ENCODE data around the gene SUN1. TPM values are rescaled to one million over a fixed set of nuclear protein-coding genes. Genes with fewer than 3 reads are reported as not detected.
"Not testable (repeated sequence)": the region's sequence is repeated elsewhere in the genome, so short reads cannot be mapped to it uniquely, and the experiment has no call there.

SUN1 gene
- total and polyA plus RNA-seq, 2 donors from 2014 or later, result 40.4 to 168 TPM

GRCh38 chr7:922334-923107 lies 90.2 kb downstream of the SUN1 start:
- DNase-seq (peak in 2 of 5 donors; percentile 55 to 71), FAIRE-seq (no peak)
- no peaks in the 10 kb centered on the region for H3K9me3 ChIP-seq (ENCODE audit: control insufficient read depth in 2 of 3, insufficient read depth in 1 of 3, low read length in 3 of 3)
- TF ChIP-seq CTCF (IDR thresholded peaks at IDR 0.05; ENCODE audit: borderline replicate concordance, extremely low read depth, insufficient read depth), result no peak
- H3K36me3 ChIP-seq (ENCODE audit: control insufficient read depth in 2 of 3, insufficient read depth in 3 of 3, low read length in 3 of 3), result no peaks in the 10 kb centered on the region
- peaks cover 0 to 5% (median 0%) of the 10 kb centered on the region in 3 donors for H3K4me1 ChIP-seq (ENCODE audit: control insufficient read depth in 2 of 3, insufficient read depth in 2 of 3, low read depth in 1 of 3, low read length in 3 of 3)
- intact Hi-C loops (cut with DNase I), result no loop called here
- H3K27ac ChIP-seq (ENCODE audit: low read depth in 2 of 2, low read length in 2 of 2), result no peak overlapping the region
- no peaks in the 10 kb centered on the region for H3K27me3 ChIP-seq (ENCODE audit: control insufficient read depth, insufficient read depth, low read length)
- H3K9ac ChIP-seq (ENCODE audit: low read length in 3 of 3), result no peak overlapping the region
- no peak overlapping the region for H3K4me3 ChIP-seq (ENCODE audit: low read length in 3 of 3)

- no peak for FAIRE-seq
- H3K4me1 ChIP-seq (ENCODE audit: control insufficient read depth in 2 of 3, insufficient read depth in 2 of 3, low read depth in 1 of 3, low read length in 3 of 3), result peaks cover 0 to 5% (median 0%) of the 10 kb centered on the region in 3 donors
- intact Hi-C loops (cut with DNase I), result no loop called here
- DNase-seq, result peak; percentile 77 to 87 (median 78)
- no peak for TF ChIP-seq CTCF (IDR thresholded peaks at IDR 0.05; ENCODE audit: borderline replicate concordance, extremely low read depth, insufficient read depth)
- no peaks in the 10 kb centered on the region for H3K9me3 ChIP-seq (ENCODE audit: control insufficient read depth in 2 of 3, insufficient read depth in 1 of 3, low read length in 3 of 3)
- peak overlapping the region in 1 of 2 donors; percentile 47 for H3K27ac ChIP-seq (ENCODE audit: low read depth in 2 of 2, low read length in 2 of 2)
- no peak overlapping the region for H3K9ac ChIP-seq (ENCODE audit: low read length in 3 of 3)
- H3K27me3 ChIP-seq (ENCODE audit: control insufficient read depth, insufficient read depth, low read length), result no peaks in the 10 kb centered on the region
- H3K36me3 ChIP-seq (ENCODE audit: control insufficient read depth in 2 of 3, insufficient read depth in 3 of 3, low read length in 3 of 3), result no peaks in the 10 kb centered on the region
- no peak overlapping the region for H3K4me3 ChIP-seq (ENCODE audit: low read length in 3 of 3)
These were observed 91.1 kb downstream of the SUN1 start for GRCh38 chr7:923108-924041.

- H3K36me3 ChIP-seq (ENCODE audit: control insufficient read depth in 2 of 3, insufficient read depth in 3 of 3, low read length in 3 of 3); H3K4me3 ChIP-seq (ENCODE audit: low read length in 3 of 3); H3K9me3 ChIP-seq (ENCODE audit: control insufficient read depth in 2 of 3, insufficient read depth in 1 of 3, low read length in 3 of 3); FAIRE-seq; H3K4me1 ChIP-seq (ENCODE audit: control insufficient read depth in 2 of 3, insufficient read depth in 2 of 3, low read depth in 1 of 3, low read length in 3 of 3); H3K27ac ChIP-seq (ENCODE audit: low read depth in 2 of 2, low read length in 2 of 2); intact Hi-C loops (cut with DNase I); H3K9ac ChIP-seq (ENCODE audit: low read length in 3 of 3); H3K27me3 ChIP-seq (ENCODE audit: control insufficient read depth, insufficient read depth, low read length): not testable (repeated sequence)
- peak in 2 of 5 donors; percentile 71 to 73 for DNase-seq
These were observed 91.8 kb downstream of the SUN1 start for GRCh38 chr7:924042-924441.

Other genes with a start within 250 kb of the SUN1 start
- gene DNAAF5, start 105.8 kb upstream of the SUN1 start, total RNA-seq, result 29.7 TPM
- 11.6 TPM for gene DNAAF5, start 105.8 kb upstream of the SUN1 start, polyA plus RNA-seq (ENCODE audit: insufficient read depth, low read depth, low replicate concordance)
- 15.9 TPM for gene PRKAR1B, start 105.2 kb upstream of the SUN1 start, total RNA-seq
- 21.4 TPM for gene PRKAR1B, start 105.2 kb upstream of the SUN1 start, polyA plus RNA-seq (ENCODE audit: insufficient read depth, low read depth, low replicate concordance)
- gene GET4, start 44.1 kb downstream of the SUN1 start, total RNA-seq, result 44.8 TPM
- gene GET4, start 44.1 kb downstream of the SUN1 start, polyA plus RNA-seq (ENCODE audit: insufficient read depth, low read depth, low replicate concordance), result 80.8 TPM
- gene ADAP1, start 122.2 kb downstream of the SUN1 start, total RNA-seq, result 48.2 TPM
- 36.4 TPM for gene ADAP1, start 122.2 kb downstream of the SUN1 start, polyA plus RNA-seq (ENCODE audit: insufficient read depth, low read depth, low replicate concordance)
- 14.7 TPM for gene COX19, start 143.1 kb downstream of the SUN1 start, total RNA-seq
- gene COX19, start 143.1 kb downstream of the SUN1 start, polyA plus RNA-seq (ENCODE audit: insufficient read depth, low read depth, low replicate concordance), result 4.8 TPM
- gene CYP2W1, start 150.7 kb downstream of the SUN1 start, total RNA-seq, result 0.13 TPM
- 0.17 TPM for gene CYP2W1, start 150.7 kb downstream of the SUN1 start, polyA plus RNA-seq (ENCODE audit: insufficient read depth, low read depth, low replicate concordance)
- gene GPR146, start 212.1 kb downstream of the SUN1 start, total RNA-seq, result 10.3 TPM
- 7.6 TPM for gene GPR146, start 212.1 kb downstream of the SUN1 start, polyA plus RNA-seq (ENCODE audit: insufficient read depth, low read depth, low replicate concordance)

Data from kidney (tissue), 14 donors.